Daoy (cell line): ENCODE measurements around the gene MPHOSPH10. TPM values are rescaled to one million over a fixed set of nuclear protein-coding genes. Genes with fewer than 3 reads are reported as not detected.
"Not testable (repeated sequence)": the region's sequence is repeated elsewhere in the genome, so short reads cannot be mapped to it uniquely, and the experiment has no call there.

Experiments used
- DNase-seq: peaks from one replicate; pipeline ENCODE4 v3.0.0-alpha.2; 2015; ENCODE audit warnings: low read depth
- total RNA-seq: library from RNA; depleted of rRNA; stranded (reverse); fragments of >200 nt; shearing (Covaris generic); gene quantifications from 2 replicates; pipeline ENCODE4 v1.2.3, GENCODE V29; 2014; rRNA removed

The MPHOSPH10 gene
- total RNA-seq, result 40.7 and 41.9 TPM in 2 replicates

DNA sequence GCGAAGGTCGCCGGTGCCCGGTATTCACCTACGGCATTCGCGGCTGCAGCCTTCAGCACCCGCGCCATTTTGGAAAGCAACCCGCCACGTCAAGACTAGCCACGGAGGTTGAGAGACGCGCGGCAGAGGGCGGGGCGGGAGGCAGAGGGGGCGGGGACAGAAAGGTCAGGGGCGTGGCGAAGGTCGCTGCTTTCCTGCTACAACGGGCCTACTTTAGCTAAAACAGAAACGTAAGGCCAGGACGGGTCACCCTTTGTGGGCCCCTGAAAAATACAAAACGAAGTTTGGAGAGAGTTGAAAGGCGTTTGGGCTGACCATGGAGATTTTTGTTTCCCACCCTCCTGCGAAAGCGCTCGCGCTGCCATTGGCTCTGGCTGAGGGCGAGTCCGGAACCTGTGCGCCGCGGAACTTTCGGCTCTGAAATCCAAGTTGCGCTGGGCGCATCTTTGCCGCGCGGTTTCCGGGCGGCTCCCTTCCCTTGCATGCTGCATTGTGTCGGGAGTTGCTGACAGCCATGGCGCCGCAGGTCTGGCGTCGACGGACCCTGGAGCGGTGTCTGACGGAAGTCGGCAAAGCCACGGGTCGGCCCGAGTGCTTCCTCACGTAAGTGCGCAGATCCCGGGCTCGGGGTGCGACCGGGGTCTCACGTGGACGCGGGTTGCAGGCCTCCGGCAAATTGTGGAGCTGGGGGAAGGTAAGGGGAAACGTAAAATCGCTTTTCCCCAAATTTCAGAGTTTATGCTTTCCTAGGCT is at the start of gene MPHOSPH10, which contains the start of gene MCEE:
Gene MPHOSPH10 (plus strand): TSS at position 483 of the 753 bp plus-strand sequence. CDS start 32 bp downstream, at position 515.
Gene MCEE (minus strand): TSS at position 78 of the 753 bp plus-strand sequence. CDS start 10 bp downstream, at position 68.
- peak; percentile 94 for DNase-seq

DNA sequence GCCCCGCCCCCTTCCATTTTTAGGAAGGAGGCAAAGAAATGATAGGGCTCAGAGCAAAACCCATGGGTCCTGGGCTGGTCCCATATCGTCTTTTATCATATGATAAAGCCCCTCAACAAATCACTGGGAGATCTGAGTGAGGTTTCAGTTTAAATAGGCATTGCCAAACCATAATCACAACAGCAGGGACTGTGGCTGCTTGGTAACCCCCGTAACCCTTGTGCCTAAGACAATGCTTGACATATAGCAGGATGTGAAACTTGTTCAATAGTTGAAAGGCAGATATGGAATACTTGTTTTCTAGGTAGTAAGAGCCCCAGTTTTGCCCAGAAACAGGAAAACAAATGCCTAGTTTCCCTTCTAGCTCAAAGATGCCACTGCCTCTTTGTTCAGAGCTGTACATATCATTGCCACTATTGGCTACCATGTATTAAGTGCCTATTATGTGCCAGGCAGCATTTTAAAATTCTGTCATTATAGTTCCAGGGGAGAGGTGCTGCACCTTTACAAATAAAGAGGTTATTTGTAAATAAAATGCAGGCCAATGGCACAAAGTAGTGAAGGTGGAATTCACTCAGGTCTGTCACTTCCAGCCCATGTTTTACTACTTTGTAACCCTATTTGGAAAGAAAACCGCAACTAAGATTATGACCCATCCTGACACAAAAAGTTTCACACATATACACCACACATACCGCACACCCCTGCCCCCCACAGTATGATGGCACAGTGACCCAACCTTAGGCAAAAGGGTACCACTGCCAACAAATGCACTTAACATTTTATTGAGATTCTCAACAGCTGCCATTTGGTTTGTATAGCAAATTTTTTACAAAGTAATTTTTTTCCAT is 47.8 kb upstream of the MPHOSPH10 start:
- no peak for DNase-seq

- DNase-seq, result not testable (repeated sequence)
These were observed 47.1 kb upstream of the MPHOSPH10 start for GRCh38 chr2:71083297-71083696.

GRCh38 chr2:71083752-71084312 is 46.6 kb upstream of the MPHOSPH10 start:
- not testable (repeated sequence) for DNase-seq

- DNase-seq, result not testable (repeated sequence)
These were observed 45.0 kb upstream of the MPHOSPH10 start for GRCh38 chr2:71085325-71086003.

- DNase-seq, result not testable (repeated sequence)
These were observed 41.0 kb upstream of the MPHOSPH10 start for GRCh38 chr2:71089475-71089874.

GRCh38 chr2:71091808-71092207 is 38.6 kb upstream of the MPHOSPH10 start:
- DNase-seq, result not testable (repeated sequence)

- DNase-seq, result not testable (repeated sequence)
These were observed 37.8 kb upstream of the MPHOSPH10 start for GRCh38 chr2:71092491-71093260.

GRCh38 chr2:71100195-71100964 is 30.1 kb upstream of the MPHOSPH10 start:
- DNase-seq, result peak; percentile 66

- peak; percentile 63 for DNase-seq
These were observed 28.8 kb upstream of the MPHOSPH10 start for GRCh38 chr2:71101656-71102055.

DNA sequence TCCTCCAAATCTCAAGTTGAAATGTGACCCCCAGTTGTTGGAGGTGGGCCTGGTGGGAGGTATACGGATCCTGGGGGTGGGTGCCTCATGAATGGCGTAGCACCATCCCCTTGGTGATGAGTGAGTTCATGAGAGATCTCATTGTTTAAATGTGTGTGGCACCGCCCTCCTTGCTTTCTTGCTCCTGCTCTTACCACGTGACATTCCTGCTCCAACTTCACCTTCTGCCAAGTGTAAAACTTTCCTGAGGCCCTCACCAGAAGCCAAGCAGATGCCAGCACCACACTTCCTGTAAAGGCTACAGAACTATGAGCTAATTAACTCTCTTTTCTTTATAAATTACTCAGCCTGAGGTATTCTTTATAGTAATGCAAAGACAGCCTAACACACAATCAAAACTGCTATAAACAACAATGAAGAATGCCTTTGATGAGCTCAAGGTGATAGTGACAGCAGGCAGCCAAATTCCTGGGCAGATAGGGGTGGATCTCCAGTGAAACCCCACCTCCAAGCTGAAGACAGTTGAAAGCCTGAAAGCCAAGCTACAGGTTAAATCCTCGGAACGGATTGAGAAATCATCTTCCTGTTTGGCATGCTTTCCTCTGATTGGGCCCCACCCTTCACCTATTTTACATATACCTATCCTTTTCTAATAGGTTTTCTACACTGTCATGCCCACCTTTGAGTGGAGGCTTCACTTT is 27.3 kb upstream of the MPHOSPH10 start:
- no peak for DNase-seq

DNA sequence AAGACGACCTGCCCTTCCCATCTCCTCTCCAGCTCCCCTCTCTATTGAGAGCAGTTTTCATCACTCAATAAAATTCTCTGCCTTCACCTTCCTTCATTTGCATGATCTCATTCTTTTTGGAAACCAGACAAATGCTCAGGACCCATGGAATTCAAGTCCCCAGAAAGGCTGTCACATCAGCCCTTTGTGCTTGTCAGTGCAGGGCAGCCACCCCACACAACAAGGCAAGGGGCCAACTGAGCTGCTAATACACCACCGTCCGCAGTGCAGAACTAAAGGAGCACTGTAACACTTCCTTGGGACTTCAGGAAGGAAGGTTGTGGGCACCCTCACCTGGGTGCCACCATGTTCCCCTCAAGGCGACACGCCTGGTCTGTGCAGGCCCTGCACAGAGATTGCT is 26.6 kb upstream of the MPHOSPH10 start:
- no peak for DNase-seq

GRCh38 chr2:71106463-71106862 is 24.0 kb upstream of the MPHOSPH10 start:
- not testable (repeated sequence) for DNase-seq

DNA sequence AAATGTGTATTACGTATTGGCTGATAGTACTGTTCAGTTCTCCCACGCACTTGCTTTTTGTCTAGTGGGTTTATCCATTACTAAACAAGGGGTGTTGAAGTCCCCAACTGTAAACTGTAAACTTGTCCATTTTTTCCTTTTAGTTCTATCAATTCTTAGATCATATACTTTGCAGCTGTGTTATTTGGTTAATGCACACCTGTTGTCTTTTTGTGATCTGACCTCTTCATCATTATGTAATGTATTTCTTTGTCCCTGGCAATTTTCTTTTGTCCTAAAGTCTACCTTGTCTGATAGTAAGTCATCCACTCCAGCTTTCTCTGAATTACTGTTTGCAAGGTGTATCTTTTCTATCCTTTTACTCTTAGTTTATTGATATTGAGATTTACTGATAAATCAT is 22.3 kb upstream of the MPHOSPH10 start:
- no peak for DNase-seq

DNA sequence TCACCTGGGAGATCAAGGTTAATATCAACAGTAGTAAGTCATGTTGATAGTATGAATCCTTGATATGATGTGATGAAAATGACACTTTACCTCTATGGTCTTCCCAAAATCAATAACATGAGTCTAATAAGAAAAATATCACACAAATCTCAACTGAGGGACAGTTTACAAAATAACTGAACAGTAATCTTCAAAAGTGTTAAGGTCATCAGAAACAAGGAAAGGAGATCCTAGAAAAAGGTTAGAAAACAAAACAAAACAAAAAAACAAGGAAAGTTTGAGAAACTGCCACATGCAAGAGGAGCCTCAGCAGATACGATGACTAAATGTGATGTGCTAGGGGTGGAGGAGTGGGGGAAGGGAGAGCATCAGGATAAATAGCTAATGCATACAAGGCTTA is 16.6 kb upstream of the MPHOSPH10 start:
- DNase-seq, result no peak

DNA sequence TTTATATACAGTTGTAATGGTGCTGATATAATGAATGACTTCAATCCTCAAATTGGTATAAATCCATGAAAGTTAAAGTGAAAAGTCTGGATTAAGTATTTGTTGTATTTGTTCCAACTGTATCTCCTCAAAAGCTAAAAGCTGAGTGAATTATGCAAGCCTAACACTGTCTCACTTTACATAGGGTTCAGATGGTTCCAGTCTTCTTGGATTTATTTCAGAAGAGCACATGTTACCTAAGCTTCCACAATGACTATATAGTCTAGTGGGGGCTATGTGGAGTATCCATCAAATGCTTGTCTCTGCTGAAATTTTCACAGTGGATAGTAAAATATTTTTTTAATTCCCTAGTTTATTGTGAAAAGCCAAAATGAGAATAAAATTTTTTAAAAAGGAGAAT is 13.4 kb upstream of the MPHOSPH10 start:
- no peak for DNase-seq

- no peak for DNase-seq
These were observed 10.2 kb upstream of the MPHOSPH10 start for GRCh38 chr2:71120195-71120594.

- no peak for DNase-seq
These were observed 9.0 kb upstream of the MPHOSPH10 start for GRCh38 chr2:71121479-71121878.
